B cell (primary cell): ENCODE data around the gene UACA. TPM values are rescaled to one million over a fixed set of nuclear protein-coding genes. Genes with fewer than 3 reads are reported as not detected.

Source experiments
- ATAC-seq: fragments of 200-7000 bp; cut with Tn5 transposase; one replicate; pipeline ENCODE4 v1.10.0; 2021; ENCODE audit warnings: low read depth, mild to moderate bottlenecking, moderate number of reproducible peaks, moderate library complexity
- CTCF ChIA-PET: fragments of 350-600 bp; sonication (Branson Sonifier 250); formaldehyde crosslinking; loops from one replicate; lab custom pipeline; 2021; ENCODE audit warnings: antibody characterized with exemption, inconsistent platforms; lab: Charles Lee
- POLR2A ChIA-PET: fragments of 350-600 bp; sonication (Branson Sonifier 250); formaldehyde crosslinking; loops from one replicate; lab custom pipeline; 2021; ENCODE audit warnings: antibody characterized with exemption; lab: Charles Lee
- DNase-seq: peaks from one replicate; pipeline ENCODE4 v3.0.0; 2013
- H2AFZ ChIP-seq: 2 replicates; pipeline ENCODE4 v1.6.1; 2012; ENCODE audit warnings: mild to moderate bottlenecking, low read depth, low read length; ENCODE audit not compliant: insufficient read depth, poor library complexity, severe bottlenecking
- H3K27ac ChIP-seq, 2 donors: 1 replicate in 1 of 2; 2 replicates in 1 of 2; pipeline ENCODE4 v1.5.1; 2012 to 2013; ENCODE audit warnings: low read length in 2 of 2, mild to moderate bottlenecking in 2 of 2, moderate library complexity in 1 of 2
- H3K27me3 ChIP-seq, 4 experiments: fragments of 200-600 bp in 1 of 4; sonication (generic) in 1 of 4; replicated peaks in 1 of 4; 1 replicate in 2 of 4; 2 replicates in 2 of 4; pipeline versions ENCODE4 v1.6.1 to v1.7.0; 2013 to 2016; ENCODE audit warnings: low read length in 3 of 4, mild to moderate bottlenecking in 2 of 4, mixed read lengths in 1 of 4, moderate library complexity in 1 of 4; ENCODE audit not compliant: insufficient read depth in 4 of 4, control insufficient read depth in 3 of 4; ENCODE audit errors: control extremely low read depth in 1 of 4
- H3K36me3 ChIP-seq, 2 experiments: replicated peaks in 1 of 2; 1 replicate in 1 of 2; 2 replicates in 1 of 2; pipeline versions ENCODE4 v1.6.1 to v1.7.1; 2013; ENCODE audit warnings: low read length in 1 of 2; ENCODE audit not compliant: insufficient read depth in 2 of 2, control insufficient read depth in 1 of 2; ENCODE audit errors: control extremely low read depth in 1 of 2, extremely low read depth in 1 of 2
- H3K4me1 ChIP-seq, 2 donors: fragments of 200-600 bp in 1 of 2; sonication (generic) in 1 of 2; 1 replicate in 1 of 2; 2 replicates in 1 of 2; pipeline versions ENCODE4 v1.5.1 to v1.6.1; 2013 to 2017; ENCODE audit warnings: low read length in 2 of 2; ENCODE audit not compliant: control insufficient read depth in 2 of 2, insufficient read depth in 2 of 2
- H3K4me2 ChIP-seq: replicated peaks from 2 replicates; pipeline ENCODE3; 2012; ENCODE audit warnings: mild to moderate bottlenecking, low read depth, low read length; ENCODE audit not compliant: poor library complexity, severe bottlenecking
- H3K4me3 ChIP-seq, 5 experiments: fragments of 200-600 bp in 1 of 5; sonication (generic) in 1 of 5; 1 replicate in 3 of 5; 2 replicates in 2 of 5; pipeline versions ENCODE4 v1.5.1 to v1.7.0; 2011 to 2016; ENCODE audit warnings: low read length in 4 of 5, mild to moderate bottlenecking in 4 of 5, low read depth in 2 of 5, control low read depth in 1 of 5, moderate library complexity in 1 of 5; ENCODE audit not compliant: insufficient read depth in 1 of 5; ENCODE audit errors: control extremely low read depth in 1 of 5, extremely low read depth in 1 of 5
- H3K79me2 ChIP-seq: fragments of 200-600 bp; sonication (generic); one replicate; pipeline ENCODE4 v1.6.0; 2016; ENCODE audit warnings: low read length; ENCODE audit not compliant: control insufficient read depth, insufficient read depth
- H3K9ac ChIP-seq: fragments of 200-600 bp; sonication (generic); 2 replicates; pipeline ENCODE4 v1.6.1; 2017; ENCODE audit warnings: mild to moderate bottlenecking, low read length, moderate library complexity
- H3K9me3 ChIP-seq, 3 donors: one replicate each; pipeline versions ENCODE4 v1.6.1 to v1.7.1; 2013; ENCODE audit warnings: low read length in 2 of 3; ENCODE audit not compliant: control insufficient read depth in 2 of 3, insufficient read depth in 1 of 3; ENCODE audit errors: control extremely low read depth in 1 of 3
- H4K20me1 ChIP-seq: 2 replicates; pipeline ENCODE4 v1.6.0; 2012; ENCODE audit warnings: mild to moderate bottlenecking, low read length; ENCODE audit not compliant: insufficient read depth, control insufficient read depth, poor library complexity, severe bottlenecking
- H3K27ac Mint-ChIP-seq: one replicate; pipeline ENCODE4 v1.8.0; 2021; ENCODE audit warnings: mixed read lengths
- H3K27me3 Mint-ChIP-seq: one replicate; pipeline ENCODE4 v1.8.0; 2021; ENCODE audit warnings: mixed read lengths
- H3K4me1 Mint-ChIP-seq: one replicate; pipeline ENCODE4 v1.8.0; 2021; ENCODE audit warnings: mixed read lengths
- H3K4me3 Mint-ChIP-seq: one replicate; pipeline ENCODE4 v1.8.0; 2021; ENCODE audit warnings: mixed read lengths
- H3K9me3 Mint-ChIP-seq: one replicate; pipeline ENCODE4 v1.8.0; 2022; ENCODE audit warnings: mixed read lengths; ENCODE audit not compliant: insufficient read depth
- CTCF ChIP-seq: fragments of 200-600 bp; IDR thresholded peaks from one replicate; pipeline ENCODE4 v1.8.0; 2022; ENCODE audit warnings: antibody characterized with exemption, mild to moderate bottlenecking
- EZH2 ChIP-seq: IDR thresholded peaks from 2 replicates; pipeline ENCODE4 v1.6.1; 2012; ENCODE audit warnings: borderline replicate concordance, low read depth, mild to moderate bottlenecking, moderate library complexity, low read length; ENCODE audit not compliant: insufficient read depth, poor library complexity, severe bottlenecking
- WGBS: methylation state at CpG from one replicate; pipeline ENCODE4 v1.1.5; 2013; ENCODE audit warnings: missing lambda C conversion rate; ENCODE audit not compliant: insufficient coverage; 5-methylcytosine and 5-hydroxymethylcytosine counted together
- intact Hi-C: fragments of 100-400 bp; cut with micrococcal nuclease; formaldehyde crosslinking; loops from one replicate; pipeline ENCODE4 v1.10.0; 2022
- polyA plus RNA-seq: library from polyadenylated mRNA; depleted of rRNA; stranded (reverse); fragments of >200 nt; gene quantifications from 2 replicates; pipeline ENCODE4 v1.2.3, GENCODE V29; 2012
- total RNA-seq, 2 donors: library from RNA; stranded (reverse); fragments of 120-200 nt in 1 of 2; gene quantifications; 1 replicate in 1 of 2; 2 replicates in 1 of 2; pipeline versions ENCODE4 v1.2.3 to v1.2.4, GENCODE V29; 2013 to 2022

Gene UACA
- total and polyA plus RNA-seq, 2 donors (not counting 1 experiment from before 2014, with no cell fraction given) = 2.7 to 3.3 TPM

DNA sequence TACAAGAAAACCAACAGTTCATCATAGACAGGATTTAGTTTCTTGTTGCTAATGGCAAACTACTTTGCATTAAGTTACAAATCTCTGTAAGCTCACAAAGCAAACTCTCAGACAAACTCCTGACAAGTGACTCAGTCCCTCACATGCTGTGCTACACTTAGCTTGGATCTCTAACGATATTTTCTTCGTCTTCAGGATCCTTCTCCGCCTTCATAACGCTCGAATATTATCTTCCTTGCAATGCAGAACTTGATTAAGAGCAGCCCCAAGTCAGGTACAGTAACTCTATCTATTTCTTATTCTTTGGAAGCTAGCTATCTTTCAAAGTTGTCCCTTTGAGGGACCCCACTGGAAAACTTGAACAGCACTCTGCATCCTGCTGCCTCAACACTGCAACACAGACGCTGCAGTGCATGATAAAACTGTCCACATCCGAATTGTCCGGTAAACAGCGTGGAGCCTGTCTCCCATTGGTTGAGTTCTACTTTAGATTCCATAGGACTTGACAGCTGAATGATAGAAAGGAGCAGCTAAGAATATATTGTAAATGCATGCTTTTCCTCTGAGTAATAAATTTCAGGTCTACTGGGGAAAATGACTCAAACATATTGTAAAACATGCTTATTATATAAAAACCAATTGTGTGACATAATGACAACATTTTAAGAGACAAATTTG lies 61.3 kb downstream of the UACA start:
- H3K9me3 ChIP-seq = no peaks in the 10 kb centered on the region
- ChIA-PET POLR2A (no interaction called here), CTCF (interaction anchor here (1.3 to 1.9 kb wide), 2 partner anchors 17 to 20 kb away, joined by 4 read pairs; no protein-coding TSS in a partner anchor)

More for the DNA sequence above, 61.3 kb downstream of the UACA start:
- Mint-ChIP-seq H3K9me3 (no peaks in the 10 kb centered on the region), H3K4me3 (no peak overlapping the region), H3K4me1 (peaks cover 9% of the 10 kb centered on the region), H3K27ac (no peak overlapping the region), H3K27me3 (peaks cover 48% of the 10 kb centered on the region)
- Histone ChIP-seq H3K4me3 (no peak overlapping the region), H4K20me1 (no peaks in the 10 kb centered on the region), H3K4me1 (peaks cover 0 to 5% of the 10 kb centered on the region in 2 donors), H3K27me3 (no peaks in the 10 kb centered on the region), H3K4me2 (no peak overlapping the region), H2AFZ (no peak overlapping the region), H3K27ac (no peak overlapping the region), H3K36me3 (no peaks in the 10 kb centered on the region), H3K79me2 (no peaks in the 10 kb centered on the region), H3K9ac (no peak overlapping the region)
- WGBS = 98% methylated on average over 9 of the region's 9 CpGs
- intact Hi-C loops = no loop called here
- TF ChIP-seq EZH2 = no peak
- no peak for TF ChIP-seq CTCF
- no peak for DNase-seq
- no peak for ATAC-seq
